Gastroesophageal sphincter (tissue), 4 donors: Measurements from ENCODE around the gene HEPHL1. TPM values are rescaled to one million over a fixed set of nuclear protein-coding genes. Genes with fewer than 3 reads are reported as not detected.

ENCODE experiments used
- ATAC-seq: fragments of 150-250 bp; one replicate; pipeline ENCODE4 v1.9.1; 2016; ENCODE audit warnings: mild to moderate bottlenecking, moderate library complexity
- H3K27ac ChIP-seq, 4 donors: fragments of 200-600 bp; sonication (generic) in 3 of 4; 1 replicate in 3 of 4; 2 replicates in 1 of 4; pipeline ENCODE4 v1.5.1; 2016 to 2019
- H3K27me3 ChIP-seq: fragments of 200-600 bp; sonication (generic); one replicate; pipeline ENCODE4 v1.5.1; 2019
- H3K36me3 ChIP-seq, 2 donors: fragments of 200-600 bp; sonication (generic); one replicate each; pipeline ENCODE4 v1.5.1; 2019; ENCODE audit warnings: control low read depth in 1 of 2
- H3K4me1 ChIP-seq, 3 donors: fragments of 200-600 bp; sonication (generic); 1 replicate in 2 of 3; 2 replicates in 1 of 3; pipeline ENCODE4 v1.5.1; 2016 to 2019; ENCODE audit warnings: control low read depth in 2 of 3
- H3K4me3 ChIP-seq, 2 donors: fragments of 200-600 bp; sonication (generic); one replicate each; pipeline ENCODE4 v1.5.1; 2019; ENCODE audit warnings: mild to moderate bottlenecking in 1 of 2, moderate library complexity in 1 of 2
- H3K9me3 ChIP-seq, 3 donors: fragments of 200-600 bp; sonication (generic); one replicate each; pipeline ENCODE4 v1.5.1; 2017 to 2019; ENCODE audit warnings: control low read depth in 2 of 3
- EP300 ChIP-seq: sonication (generic); formaldehyde crosslinking; IDR thresholded peaks from one replicate; pipeline ENCODE4 v1.6.1; 2017; ENCODE audit warnings: antibody characterized with exemption, mild to moderate bottlenecking
- POLR2A ChIP-seq, 2 donors: fragments of 450-650 bp; IDR thresholded peaks; one replicate each; pipeline ENCODE4 v1.6.1; 2017; ENCODE audit warnings: antibody characterized with exemption in 2 of 2, mild to moderate bottlenecking in 2 of 2, moderate library complexity in 1 of 2
- POLR2AphosphoS5 ChIP-seq: sonication (generic); formaldehyde crosslinking; IDR thresholded peaks from one replicate; pipeline ENCODE4 v1.6.1; 2017; ENCODE audit warnings: antibody characterized with exemption
- WGBS, 2 donors: methylation state at CpG; one replicate each; pipeline ENCODE4 v1.1.5; 2018; ENCODE audit warnings: low coverage in 1 of 2; 5-methylcytosine and 5-hydroxymethylcytosine counted together
- total RNA-seq, 4 donors: library from RNA; depleted of rRNA; stranded (reverse); fragments of >200 nt; gene quantifications; one replicate each; pipeline ENCODE4 v1.1.0, GENCODE V29; 2016
- TF ChIP-seq, protein P1 (sequence below), 4 experiments: fragments of 200-600 bp in 2 of 4; fragments of 450-650 bp in 2 of 4; sonication (generic) in 1 of 4; IDR thresholded peaks; one replicate each; pipeline ENCODE4 v1.5.1; 2017 to 2019; ENCODE audit warnings: antibody characterized with exemption in 4 of 4, mild to moderate bottlenecking in 2 of 4, moderate library complexity in 2 of 4

The HEPHL1 gene
- total RNA-seq, 4 donors from 2014 or later, result 0.16 to 0.67 TPM; not detected in 2

- peak overlapping the region; percentile 54 to 87 for H3K4me3 ChIP-seq
- WGBS, 2 donors, result 7 to 11% methylated on average over 6 to 8 of the region's 20 CpGs
- ATAC-seq, result no peak
- H3K4me1 ChIP-seq, result peaks cover 6 to 60% (median 28%) of the 10 kb centered on the region in 3 donors
- no peaks in the 10 kb centered on the region for H3K27me3 ChIP-seq
- H3K36me3 ChIP-seq, result no peaks in the 10 kb centered on the region
- no peaks in the 10 kb centered on the region for H3K9me3 ChIP-seq
- TF ChIP-seq, protein P1, sequence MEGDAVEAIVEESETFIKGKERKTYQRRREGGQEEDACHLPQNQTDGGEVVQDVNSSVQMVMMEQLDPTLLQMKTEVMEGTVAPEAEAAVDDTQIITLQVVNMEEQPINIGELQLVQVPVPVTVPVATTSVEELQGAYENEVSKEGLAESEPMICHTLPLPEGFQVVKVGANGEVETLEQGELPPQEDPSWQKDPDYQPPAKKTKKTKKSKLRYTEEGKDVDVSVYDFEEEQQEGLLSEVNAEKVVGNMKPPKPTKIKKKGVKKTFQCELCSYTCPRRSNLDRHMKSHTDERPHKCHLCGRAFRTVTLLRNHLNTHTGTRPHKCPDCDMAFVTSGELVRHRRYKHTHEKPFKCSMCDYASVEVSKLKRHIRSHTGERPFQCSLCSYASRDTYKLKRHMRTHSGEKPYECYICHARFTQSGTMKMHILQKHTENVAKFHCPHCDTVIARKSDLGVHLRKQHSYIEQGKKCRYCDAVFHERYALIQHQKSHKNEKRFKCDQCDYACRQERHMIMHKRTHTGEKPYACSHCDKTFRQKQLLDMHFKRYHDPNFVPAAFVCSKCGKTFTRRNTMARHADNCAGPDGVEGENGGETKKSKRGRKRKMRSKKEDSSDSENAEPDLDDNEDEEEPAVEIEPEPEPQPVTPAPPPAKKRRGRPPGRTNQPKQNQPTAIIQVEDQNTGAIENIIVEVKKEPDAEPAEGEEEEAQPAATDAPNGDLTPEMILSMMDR (IDR thresholded peaks at IDR 0.05), result no peak
- no peak for TF ChIP-seq EP300
- no peak for TF ChIP-seq POLR2AphosphoS5
- no peak for TF ChIP-seq POLR2A (IDR thresholded peaks at IDR 0.05)
- peak overlapping the region; percentile 62 to 97 (median 92) for H3K27ac ChIP-seq
Observed at GRCh38 chr11:94129512-94130297, 108.6 kb downstream of the HEPHL1 start.

DNA sequence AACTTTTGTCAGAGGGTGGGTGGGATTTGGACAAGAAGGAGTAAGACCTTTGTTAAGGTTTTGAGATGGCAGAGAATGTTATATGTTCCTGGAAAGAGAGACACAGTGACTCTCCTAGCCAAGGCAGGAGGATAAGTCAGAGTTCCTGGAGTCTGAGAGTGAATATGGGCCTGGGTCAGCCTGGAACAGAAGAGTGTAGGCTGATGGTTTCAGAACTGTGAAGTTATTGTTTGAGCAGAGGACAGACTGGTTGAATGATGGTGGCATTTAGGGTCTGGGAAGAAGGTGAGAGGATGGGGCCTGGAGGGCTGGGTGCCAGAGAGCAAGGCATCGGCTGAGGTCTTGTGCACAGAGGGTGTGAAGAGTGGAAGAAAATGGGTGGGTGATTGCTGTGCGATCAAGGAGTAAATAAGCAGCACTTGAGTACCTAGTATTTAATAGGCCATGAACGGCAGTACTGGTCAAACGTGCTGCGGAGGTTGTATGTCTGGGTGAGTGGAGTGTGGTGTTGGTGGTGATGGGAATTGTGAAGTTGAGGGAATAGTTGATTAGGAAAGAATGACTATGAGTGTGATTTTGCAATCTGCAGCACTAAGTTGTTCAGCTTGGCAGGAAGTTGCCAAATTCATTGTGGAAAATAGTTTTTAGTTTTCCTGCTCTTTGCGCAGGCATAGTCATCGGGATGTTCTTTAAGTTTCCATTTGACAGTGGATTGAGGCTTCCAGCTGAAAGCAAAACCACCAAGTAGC is 109.3 kb downstream of the HEPHL1 start:
- ATAC-seq, result peak; percentile 15
- Histone ChIP-seq H3K4me1 (peaks cover 6 to 67% (median 34%) of the 10 kb centered on the region in 3 donors), H3K27ac (peak overlapping the region; percentile 62 to 97 (median 92)), H3K27me3 (no peaks in the 10 kb centered on the region), H3K9me3 (no peaks in the 10 kb centered on the region), H3K36me3 (no peaks in the 10 kb centered on the region), H3K4me3 (peak overlapping the region; percentile 54 to 87)
- TF ChIP-seq EP300 (no peak), POLR2AphosphoS5 (peak; percentile 89)
- 52 to 58% methylated on average over 7 of the region's 7 CpGs for WGBS, 2 donors

DNA sequence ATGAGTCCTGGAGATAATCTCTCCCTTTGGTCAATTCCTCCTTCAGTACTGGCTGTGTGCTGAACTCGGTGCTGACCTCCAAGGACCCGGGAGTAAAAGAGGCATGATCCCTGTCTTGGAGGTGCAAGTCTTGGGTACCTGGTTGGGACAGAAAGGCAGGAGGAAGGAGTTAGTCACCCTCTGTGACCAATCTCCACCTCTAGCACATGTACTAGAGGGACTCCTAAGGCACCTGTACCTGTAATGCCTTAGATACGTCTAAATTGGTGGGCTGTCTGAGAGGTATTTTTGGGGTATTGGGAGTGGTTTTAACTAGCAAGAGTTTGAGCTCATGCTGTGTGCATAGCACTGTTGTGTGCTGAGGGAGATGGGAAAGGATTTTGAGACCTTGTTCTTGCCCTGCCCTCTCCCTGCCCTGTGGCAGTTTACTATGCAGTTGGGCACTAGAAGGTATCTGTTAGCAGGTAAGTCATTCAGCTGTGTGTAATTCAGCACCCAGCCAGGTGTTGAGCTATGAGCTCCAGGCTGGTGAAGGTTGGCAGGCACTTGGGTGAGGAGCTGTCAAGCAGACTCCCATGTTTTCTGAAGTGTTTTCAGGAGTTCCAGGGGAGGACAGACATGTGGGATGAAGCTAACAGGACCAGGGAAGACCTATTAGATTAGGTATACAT is 110.0 kb downstream of the HEPHL1 start:
- TF ChIP-seq POLR2AphosphoS5 (no peak), EP300 (no peak), POLR2A (IDR thresholded peaks at IDR 0.05) (no peak)
- TF ChIP-seq, protein P1 (IDR thresholded peaks at IDR 0.05), result no peak
- Histone ChIP-seq H3K27me3 (no peaks in the 10 kb centered on the region), H3K9me3 (no peaks in the 10 kb centered on the region), H3K4me1 (peaks cover 6 to 75% (median 36%) of the 10 kb centered on the region in 3 donors), H3K36me3 (no peaks in the 10 kb centered on the region), H3K27ac (peak overlapping the region; percentile 3 to 97 (median 92)), H3K4me3 (peak overlapping the region in 1 of 2 donors; percentile 87)
- WGBS, 2 donors, result 69 to 78% methylated on average over 3 of the region's 3 CpGs
- no peak for ATAC-seq

- TF ChIP-seq POLR2AphosphoS5 (no peak), POLR2A (IDR thresholded peaks at IDR 0.05) (no peak), EP300 (no peak)
- TF ChIP-seq, protein P1 (IDR thresholded peaks at IDR 0.05), result no peak
- no peaks in the 10 kb centered on the region for H3K9me3 ChIP-seq
- ATAC-seq, result no peak
- H3K4me3 ChIP-seq, result no peak overlapping the region
- peaks cover 6 to 75% (median 36%) of the 10 kb centered on the region in 3 donors for H3K4me1 ChIP-seq
- H3K36me3 ChIP-seq, result no peaks in the 10 kb centered on the region
- H3K27me3 ChIP-seq, result no peaks in the 10 kb centered on the region
- WGBS, 2 donors, result 6 to 25% methylated on average over 1 of the region's 1 CpG
- peak overlapping the region in 3 of 4 donors; percentile 92 to 97 (median 93) for H3K27ac ChIP-seq
Observed at GRCh38 chr11:94131718-94132115, 110.6 kb downstream of the HEPHL1 start.

DNA sequence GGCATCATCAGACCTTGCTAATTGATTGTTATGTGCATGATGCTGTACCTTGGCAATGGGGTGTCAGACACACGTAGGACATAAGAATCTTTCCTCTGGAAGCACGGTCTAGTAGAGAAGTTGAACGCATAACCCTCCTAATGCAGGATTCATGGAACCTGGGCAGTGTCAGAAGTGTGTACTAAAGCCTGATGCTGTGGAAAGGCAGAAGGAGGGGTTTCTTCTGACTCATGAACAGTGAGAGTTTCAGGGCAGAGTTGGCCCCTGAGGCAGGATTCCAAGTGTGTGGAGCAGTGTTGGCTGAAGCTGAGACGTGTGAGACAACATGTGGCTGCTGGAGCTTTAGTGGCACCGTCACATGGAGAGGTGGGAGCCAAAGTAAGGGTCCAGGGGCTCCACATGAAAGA is 111.0 kb downstream of the HEPHL1 start:
- no peak for ATAC-seq
- peaks cover 6 to 75% (median 36%) of the 10 kb centered on the region in 3 donors for H3K4me1 ChIP-seq
- H3K9me3 ChIP-seq, result no peaks in the 10 kb centered on the region
- WGBS, 2 donors, result 30 to 52% methylated on average over 5 of the region's 5 CpGs
- peak overlapping the region in 2 of 4 donors; percentile 92 to 97 for H3K27ac ChIP-seq
- TF ChIP-seq POLR2AphosphoS5 (peak; percentile 46), POLR2A (IDR thresholded peaks at IDR 0.05) (no peak)
- no peak overlapping the region for H3K4me3 ChIP-seq
- H3K27me3 ChIP-seq, result no peaks in the 10 kb centered on the region
- H3K36me3 ChIP-seq, result no peaks in the 10 kb centered on the region
